K562 (cell line): ENCODE data around the gene SPATA20. TPM values are rescaled to one million over a fixed set of nuclear protein-coding genes. Genes with fewer than 3 reads are reported as not detected.
A peak's percentile ranks its signal among the peaks of the same experiment; 100 is the strongest.

Experiments
- ATAC-seq: fragments of 200-7000 bp; cut with Tn5 transposase; 3 replicates; pipeline ENCODE4 v1.9.1; 2020; ENCODE audit warnings: moderate library complexity
- BruUV-seq: library from RNA; stranded (reverse); fragments of 400-500 nt; replicated peaks from 2 replicates; lab custom pipeline; 2021; lab: Mats Ljungman, UMichigan
- CTCF ChIA-PET: fragments of 300-600 bp; formaldehyde crosslinking; extraction: SDS; loops from one replicate; lab custom pipeline; 2021; ENCODE audit warnings: low intra/inter-chr PET ratio; lab: Yijun Ruan, JAX
- POLR2A ChIA-PET: fragments of 300-600, 350-650 bp; sonication (Branson Sonifier 250); formaldehyde crosslinking; extraction: SDS; loops from one replicate; lab custom pipeline; 2021; ENCODE audit warnings: antibody characterized with exemption, inconsistent platforms; lab: Yijun Ruan, JAX
- DNase-seq, 4 experiments: peaks; one replicate each; pipeline versions ENCODE4 v3.0.0 to v3.0.0-alpha.2; 2011 to 2018; ENCODE audit warnings: low spot score in 3 of 4, mixed read lengths in 3 of 4; ENCODE audit errors: extremely low read depth in 1 of 4
- FAIRE-seq: peaks from 2 replicates; lab custom pipeline; 2011; peaks lifted over from hg19 to GRCh38; lab: Jason Lieb, UNC
- H2AFZ ChIP-seq: 2 replicates; pipeline ENCODE4 v1.6.0; 2011; ENCODE audit warnings: low read depth, low read length, control low read depth, inconsistent platforms
- H3K27ac ChIP-seq: fragments of 200-600 bp; 3 replicates; pipeline ENCODE4 v1.8.0; 2011; ENCODE audit warnings: low read depth, mild to moderate bottlenecking, control low read depth, inconsistent platforms, low read length, moderate library complexity, mixed read lengths; ENCODE audit errors: extremely low read depth
- H3K27me3 ChIP-seq, 2 experiments: fragments of 300-600 bp in 1 of 2; 2 replicates in 1 of 2; 3 replicates in 1 of 2; pipeline versions ENCODE4 v1.6.0 to v1.8.0; 2011; ENCODE audit warnings: inconsistent platforms in 2 of 2, low read length in 2 of 2, mild to moderate bottlenecking in 1 of 2, mixed read lengths in 1 of 2, moderate library complexity in 1 of 2; ENCODE audit not compliant: control insufficient read depth in 2 of 2, insufficient read depth in 2 of 2
- H3K36me3 ChIP-seq: fragments of 300-600 bp; 3 replicates; pipeline ENCODE4 v1.8.0; 2011; ENCODE audit warnings: mild to moderate bottlenecking, low read length, inconsistent platforms; ENCODE audit not compliant: control insufficient read depth, insufficient read depth
- H3K4me1 ChIP-seq, 2 experiments: fragments of 200-600 bp in 1 of 2; replicated peaks in 1 of 2; 2 replicates in 1 of 2; 3 replicates in 1 of 2; pipeline versions ENCODE4 v1.5.1 to v1.8.0; 2011; ENCODE audit warnings: inconsistent platforms in 2 of 2, low read length in 2 of 2, mild to moderate bottlenecking in 1 of 2, mixed read lengths in 1 of 2, moderate library complexity in 1 of 2; ENCODE audit not compliant: control insufficient read depth in 2 of 2, insufficient read depth in 2 of 2
- H3K4me2 ChIP-seq: 2 replicates; pipeline ENCODE4 v1.6.1; 2011; ENCODE audit warnings: low read length, control low read depth, inconsistent platforms, mixed read lengths; ENCODE audit not compliant: insufficient read depth
- H3K4me3 ChIP-seq: fragments of 200-600 bp; sonication (generic), shearing (Covaris generic); 2 replicates; pipeline ENCODE4 v1.5.1; 2016; ENCODE audit warnings: control low read depth, inconsistent platforms
- H3K79me2 ChIP-seq: fragments of 200-600 bp; 3 replicates; pipeline ENCODE4 v1.8.0; 2011; ENCODE audit warnings: low read length, inconsistent platforms; ENCODE audit not compliant: control insufficient read depth, insufficient read depth
- H3K9ac ChIP-seq, 2 experiments: 2 replicates each; pipeline versions ENCODE4 v1.6.0 to v1.6.1; 2011; ENCODE audit warnings: low read depth in 2 of 2, low read length in 2 of 2, control low read depth in 1 of 2, inconsistent platforms in 1 of 2, mild to moderate bottlenecking in 1 of 2, mixed read lengths in 1 of 2; ENCODE audit not compliant: insufficient read depth in 1 of 2
- H3K9me1 ChIP-seq: one replicate; pipeline ENCODE4 v1.6.0; 2011; ENCODE audit warnings: inconsistent platforms, mild to moderate bottlenecking, low read length, moderate library complexity; ENCODE audit not compliant: control insufficient read depth, insufficient read depth
- H3K9me3 ChIP-seq: replicated peaks from 2 replicates; pipeline ENCODE4 v1.5.1; 2011; ENCODE audit warnings: low read depth, low read length, inconsistent platforms; ENCODE audit not compliant: control insufficient read depth, insufficient read depth
- H4K20me1 ChIP-seq: replicated peaks from 2 replicates; pipeline ENCODE4 v1.6.1; 2011; ENCODE audit warnings: low read length, inconsistent platforms, mixed read lengths; ENCODE audit not compliant: control insufficient read depth, insufficient read depth
- CC2D1A ChIP-seq: fragments of 450-650 bp; IDR thresholded peaks from 2 replicates; pipeline ENCODE4 v1.6.1; 2017; ENCODE audit warnings: mild to moderate bottlenecking
- CTCF ChIP-seq, 3 experiments: IDR thresholded peaks in 2 of 3; conservative IDR thresholded peaks in 1 of 3; 2 replicates each; pipeline ENCODE4 v1.5.1; 2011 to 2012; ENCODE audit warnings: low read length in 3 of 3, mild to moderate bottlenecking in 3 of 3, control low read depth in 2 of 3, improper control_type of control experiment in 1 of 3, inconsistent platforms in 1 of 3, low read depth in 1 of 3, mixed read lengths in 1 of 3, moderate library complexity in 1 of 3; ENCODE audit not compliant: insufficient read depth in 2 of 3
- ELF1 ChIP-seq: fragments of 200-800 bp; sonication (Bioruptor generic); IDR thresholded peaks from 2 replicates; pipeline ENCODE4 v1.6.1; 2016; ENCODE audit warnings: missing genetic modification characterization, missing compliant biosample characterization
- IRF2 ChIP-seq: sonication (generic); formaldehyde crosslinking; IDR thresholded peaks from 2 replicates; pipeline ENCODE4 v1.8.1; 2022; ENCODE audit warnings: mild to moderate bottlenecking, missing genetic modification reagents
- LCOR ChIP-seq: sonication (generic); formaldehyde crosslinking; IDR thresholded peaks from 2 replicates; pipeline ENCODE4 v1.8.0; 2022; ENCODE audit warnings: mild to moderate bottlenecking, missing genetic modification reagents
- MAZ ChIP-seq, 2 experiments: fragments of 450-650 bp in 1 of 2; sonication (generic) in 1 of 2; formaldehyde crosslinking; IDR thresholded peaks in 1 of 2; conservative IDR thresholded peaks in 1 of 2; 2 replicates each; pipeline versions ENCODE4 v1.4.0 to v1.5.0; 2020; ENCODE audit warnings: mild to moderate bottlenecking in 1 of 2, missing genetic modification reagents in 1 of 2
- MCM5 ChIP-seq: fragments of 450-650 bp; IDR thresholded peaks from 2 replicates; pipeline ENCODE4 v1.6.1; 2016; ENCODE audit warnings: low read depth
- RFX1 ChIP-seq: fragments of 450-650 bp; IDR thresholded peaks from 2 replicates; pipeline ENCODE4 v1.6.1; 2016; ENCODE audit warnings: mild to moderate bottlenecking, moderate library complexity
- TAF7 ChIP-seq: fragments of 450-650 bp; IDR thresholded peaks from 2 replicates; pipeline ENCODE4 v1.6.1; 2016; ENCODE audit warnings: missing genetic modification characterization, missing compliant biosample characterization
- WGBS: fragments of 100-300 bp; shearing (Covaris generic); methylation state at CpG from one replicate; pipeline ENCODE4 v1.1.6; 2016; ENCODE audit warnings: low coverage, mixed read lengths; ENCODE audit not compliant: insufficient coverage; ENCODE audit errors: missing lambda C conversion rate; 5-methylcytosine and 5-hydroxymethylcytosine counted together
- in situ Hi-C: fragments of 300-500 bp; cut with MboI; formaldehyde crosslinking; loops from 4 replicates; pipeline ENCODE4 v1.15.0; 2018; ENCODE audit warnings: inconsistent platforms, mixed read lengths
- intact Hi-C: fragments of 100-400 bp; cut with micrococcal nuclease; formaldehyde crosslinking; loops from 2 replicates; pipeline ENCODE4 v1.14.2; 2022
- polyA plus RNA-seq, 8 experiments: library from polyadenylated mRNA; depleted of rRNA in 4 of 8; stranded (reverse) in 5 of 8; unstranded in 3 of 8; fragments of >200 nt; fragmentation: Nextera tagmentation in 2 of 8; fragmentation: Illumina TruSeq in 1 of 8; extraction: Ambion mirVana in 2 of 8; extraction: Trizol in 1 of 8; gene quantifications; 2 replicates each; pipeline versions ENCODE4 v1.2.1 to v1.2.3, GENCODE V29; 2011 to 2014; ENCODE audit warnings: inconsistent platforms in 1 of 8, missing spikeins in 1 of 8
- total RNA-seq, 7 experiments: library from RNA; depleted of rRNA in 6 of 7; stranded (reverse); fragments of >200 nt in 6 of 7; fragmentation: Illumina TruSeq in 2 of 7; extraction: Trizol in 2 of 7; gene quantifications; 2 replicates each; pipeline versions ENCODE4 v1.2.1 to v1.2.3, GENCODE V29; 2011 to 2021; ENCODE audit warnings: low replicate concordance in 1 of 7

The SPATA20 gene
- total and polyA plus RNA-seq, 9 of the 15 experiments (the other 6 are each of a cell fraction or from before 2014, with no cell fraction given): 0.08 to 4.0 (median 1.5) TPM

- H3K4me3 ChIP-seq: no peak overlapping the region
Measured at GRCh38 chr17:50561746-50562141, 14.8 kb downstream of the SPATA20 start.

GRCh38 chr17:50562242-50563091 lies 15.5 kb downstream of the SPATA20 start:
- intact Hi-C loops (no loop called here), in situ Hi-C loops (no loop called here)
- no peak overlapping the region for H3K9ac ChIP-seq
- 13% methylated on average over 20 of the region's 22 CpGs for WGBS
- no peaks in the 10 kb centered on the region for H3K9me3 ChIP-seq
- FAIRE-seq (no peak), DNase-seq (no peak), ATAC-seq (no peak)
- no peak overlapping the region for H3K4me2 ChIP-seq
- H3K4me1 ChIP-seq: peaks cover 9 to 38% of the 10 kb centered on the region in 2 experiments
- TF ChIP-seq LCOR: no peak
- TF ChIP-seq RFX1: no peak
- TF ChIP-seq CTCF (IDR thresholded peaks at IDR 0.05 in 2 of 3, conservative IDR thresholded peaks at IDR 0.05 in 1 of 3; ENCODE audit: insufficient read depth in 2 of 3, low read depth in 1 of 3, low read length in 3 of 3): 0 out of 6 replicates have a peak, but pooled peaks of 1 of the 3 experiments have one; percentile 18
- no peak for TF ChIP-seq TAF7 (tag)
- no peak for TF ChIP-seq MCM5
- TF ChIP-seq ELF1 (tag): no peak
- BruUV-seq: no TSS peak
- CTCF ChIA-PET: no interaction called here
- H3K27me3 ChIP-seq: peaks cover 25 to 53% of the 10 kb centered on the region in 2 experiments
- no peaks in the 10 kb centered on the region for H3K36me3 ChIP-seq
- no peak overlapping the region for H3K4me3 ChIP-seq
- no peaks in the 10 kb centered on the region for H3K9me1 ChIP-seq
- H2AFZ ChIP-seq: no peak overlapping the region
- H3K79me2 ChIP-seq: no peaks in the 10 kb centered on the region
- H4K20me1 ChIP-seq: peaks cover 20% of the 10 kb centered on the region; the same call in 1 of the 2 replicates
- no peak overlapping the region for H3K27ac ChIP-seq
- POLR2A ChIA-PET: interaction anchor here (0.7 to 1.2 kb wide), 4 partner anchors 9 to 163 kb away, joined by 3 to 5 read pairs (median 3); partner anchors contain the start of gene LUC7L3

More at GRCh38 chr17:50561746-50562141, 14.8 kb downstream of the SPATA20 start:
- Histone ChIP-seq H3K9me3 (no peaks in the 10 kb centered on the region), H2AFZ (no peak overlapping the region), H3K27me3 (peaks cover 25 to 55% of the 10 kb centered on the region in 2 experiments), H3K9ac (no peak overlapping the region), H3K9me1 (no peaks in the 10 kb centered on the region), H3K27ac (no peak overlapping the region), H3K4me1 (peaks cover 9 to 38% of the 10 kb centered on the region in 2 experiments), H3K4me2 (no peak overlapping the region), H3K36me3 (no peaks in the 10 kb centered on the region), H4K20me1 (peaks cover 20% of the 10 kb centered on the region; the same call in 1 of the 2 replicates), H3K79me2 (no peaks in the 10 kb centered on the region)
- WGBS: no CpG with 5 or more reads among the region's 27 CpGs
- intact Hi-C loops (no loop called here), in situ Hi-C loops (no loop called here)
- ChIA-PET CTCF (no interaction called here), POLR2A (interaction anchor here (1.0 kb wide), 1 partner anchor 10 kb away, joined by 5 read pairs; no protein-coding TSS in a partner anchor)
- no TSS peak for BruUV-seq
- ATAC-seq (no peak), FAIRE-seq (no peak), DNase-seq (no peak)
- TF ChIP-seq CC2D1A: no peak
- no peak for TF ChIP-seq IRF2 (CRISPR knock-in tag)
- no peak for TF ChIP-seq MAZ (CRISPR knock-in tag; conservative IDR thresholded peaks at IDR 0.05 in 1 of 2, IDR thresholded peaks at IDR 0.05 in 1 of 2)
